ENCODE measurements around the gene RAD51B.
"Not testable (repeated sequence)": the region's sequence is repeated elsewhere in the genome, so short reads cannot be mapped to it uniquely, and the experiment has no call there.

The RAD51B gene

GRCh38 chr14:67819563-67820421 lies at the start of gene RAD51B:
Gene RAD51B (plus strand): TSS chr14:67819779.
- DNase-seq, result peak; percentile 31

- no peak for DNase-seq
Observed at GRCh38 chr14:67773844-67774377, 45.7 kb upstream of the RAD51B start.

GRCh38 chr14:67776653-67777322 lies 42.8 kb upstream of the RAD51B start:
- DNase-seq, result no peak

- DNase-seq, result no peak
Observed at GRCh38 chr14:67778792-67779191, 40.8 kb upstream of the RAD51B start.

GRCh38 chr14:67782090-67782489 lies 37.5 kb upstream of the RAD51B start:
- no peak for DNase-seq

- DNase-seq, result no peak
Observed at GRCh38 chr14:67784244-67784823, 35.2 kb upstream of the RAD51B start.

- DNase-seq, result no peak
Observed at GRCh38 chr14:67785270-67786109, 34.1 kb upstream of the RAD51B start.

GRCh38 chr14:67787673-67788072 lies 31.9 kb upstream of the RAD51B start:
- no peak for DNase-seq

GRCh38 chr14:67798731-67799130 lies 20.8 kb upstream of the RAD51B start:
- DNase-seq, result no peak

- DNase-seq, result no peak
Observed at GRCh38 chr14:67800743-67801142, 18.8 kb upstream of the RAD51B start.

GRCh38 chr14:67806246-67806645 lies 13.3 kb upstream of the RAD51B start:
- DNase-seq, result no peak

- DNase-seq, result no peak
Observed at GRCh38 chr14:67814821-67815220, 4.8 kb upstream of the RAD51B start.

- DNase-seq, result no peak
Observed at GRCh38 chr14:67815573-67816225, 3.9 kb upstream of the RAD51B start.

GRCh38 chr14:67816326-67817002 lies 3.1 kb upstream of the RAD51B start, which contains the start of gene ZFYVE26:
Gene ZFYVE26 (minus strand): TSS chr14:67816590. CDS start chr14:67815963, 627 bp downstream.
- DNase-seq, result peak; percentile 97

- no peak for DNase-seq
Observed at GRCh38 chr14:67817750-67818438, 1.7 kb upstream of the RAD51B start.

- not testable (repeated sequence) for DNase-seq
Observed at GRCh38 chr14:67818476-67818875, 1.1 kb upstream of the RAD51B start.

- no peak for DNase-seq
Observed at GRCh38 chr14:67820428-67820971, 921 bp downstream of the RAD51B start.

GRCh38 chr14:67821121-67821520 lies 1.5 kb downstream of the RAD51B start:
- no peak for DNase-seq

GRCh38 chr14:67831113-67831512 lies 11.5 kb downstream of the RAD51B start:
- no peak for DNase-seq

GRCh38 chr14:67833403-67833802 lies 13.8 kb downstream of the RAD51B start:
- DNase-seq, result no peak
